SHP77 (cell line): ENCODE results near the gene ADORA2B.
"Not testable (repeated sequence)": the region's sequence is repeated elsewhere in the genome, so short reads cannot be mapped to it uniquely, and the experiment has no call there.

Experiments
- DNase-seq, 2 experiments: peaks; one replicate each; lab custom pipeline; 2025; lab: John Stamatoyannopoulos, UW

Gene ADORA2B

GRCh38 chr17:15944759-15945526 lies at the start of gene ADORA2B:
TSS of gene ADORA2B (plus strand) at chr17:15945130. CDS start at chr17:15945249, 119 bp downstream.
- DNase-seq, result peak in 1 of 2 experiments; percentile 52

- DNase-seq, result no peak
Observed at GRCh38 chr17:15896277-15896676, 48.7 kb upstream of the ADORA2B start.

- no peak for DNase-seq
Observed at GRCh38 chr17:15896834-15897233, 48.1 kb upstream of the ADORA2B start.

- not testable (repeated sequence) for DNase-seq
Observed at GRCh38 chr17:15899596-15899995, 45.3 kb upstream of the ADORA2B start.

- peak; percentile 51 to 70 for DNase-seq
Observed at GRCh38 chr17:15900871-15901270, 44.1 kb upstream of the ADORA2B start.

GRCh38 chr17:15905236-15905635 lies 39.7 kb upstream of the ADORA2B start:
- DNase-seq, result not testable (repeated sequence)

- no peak for DNase-seq
Observed at GRCh38 chr17:15907290-15907689, 37.6 kb upstream of the ADORA2B start.

GRCh38 chr17:15908378-15908777 lies 36.6 kb upstream of the ADORA2B start:
- DNase-seq, result no peak

- DNase-seq, result no peak
Observed at GRCh38 chr17:15909481-15909991, 35.4 kb upstream of the ADORA2B start.

GRCh38 chr17:15910791-15911190 lies 34.1 kb upstream of the ADORA2B start:
- DNase-seq, result no peak

GRCh38 chr17:15911701-15912100 lies 33.2 kb upstream of the ADORA2B start:
- DNase-seq, result not testable (repeated sequence)

- no peak for DNase-seq
Observed at GRCh38 chr17:15912416-15912955, 32.4 kb upstream of the ADORA2B start.

- no peak for DNase-seq
Observed at GRCh38 chr17:15913826-15914225, 31.1 kb upstream of the ADORA2B start.

- no peak for DNase-seq
Observed at GRCh38 chr17:15914400-15915170, 30.3 kb upstream of the ADORA2B start.

GRCh38 chr17:15915961-15916360 lies 29.0 kb upstream of the ADORA2B start:
- DNase-seq, result no peak

- no peak for DNase-seq
Observed at GRCh38 chr17:15917021-15917437, 27.9 kb upstream of the ADORA2B start.

- DNase-seq, result no peak
Observed at GRCh38 chr17:15917438-15918027, 27.4 kb upstream of the ADORA2B start.

GRCh38 chr17:15918261-15918660 lies 26.7 kb upstream of the ADORA2B start:
- no peak for DNase-seq

- no peak for DNase-seq
Observed at GRCh38 chr17:15918661-15919259, 26.2 kb upstream of the ADORA2B start.

- DNase-seq, result no peak
Observed at GRCh38 chr17:15919466-15919865, 25.5 kb upstream of the ADORA2B start.

- peak in 1 of 2 experiments; percentile 15 for DNase-seq
Observed at GRCh38 chr17:15920758-15921239, 24.1 kb upstream of the ADORA2B start.

GRCh38 chr17:15921640-15922039 lies 23.3 kb upstream of the ADORA2B start:
- DNase-seq, result no peak
